Measurements from ENCODE around the gene CERS6. TPM values are rescaled to one million over a fixed set of nuclear protein-coding genes. Genes with fewer than 3 reads are reported as not detected.

The CERS6 gene
- total RNA-seq, 2 donors from 2014 or later: 11.2 to 18.5 TPM

DNA sequence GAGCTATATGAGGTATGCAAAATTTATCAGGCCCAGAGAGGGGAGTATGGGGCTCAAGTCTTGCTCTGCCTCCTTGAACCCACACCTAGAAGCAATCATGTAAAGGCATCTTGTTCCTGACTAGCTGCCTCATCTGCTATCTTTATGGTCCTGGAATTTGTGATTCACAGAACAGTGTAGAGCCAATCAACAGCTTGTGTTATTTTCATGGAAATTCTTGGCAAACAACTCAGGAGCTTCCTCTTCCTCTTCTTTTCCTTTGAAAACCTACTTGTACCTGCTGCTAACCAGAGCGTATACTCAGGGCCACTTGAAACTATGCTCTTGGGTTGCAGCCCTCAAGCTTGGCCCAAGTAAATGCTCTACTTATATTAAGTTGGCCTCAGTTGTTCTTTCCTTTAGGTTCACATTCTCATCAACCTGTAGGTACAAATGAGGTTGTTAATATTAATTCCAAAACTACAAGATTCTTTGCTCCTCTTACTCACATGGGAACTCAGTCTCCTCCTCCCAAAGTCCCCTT, 342.9 kb downstream of the CERS6 start:
- no peak overlapping the region for H3K27ac Mint-ChIP-seq
- H3K36me3 Mint-ChIP-seq (ENCODE audit: insufficient read depth in 2 of 2): no peaks in the 10 kb centered on the region
- ATAC-seq (replicated peaks in 1 of 2) (no peak), DNase-seq (no peak)
- H3K9me3 Mint-ChIP-seq: no peaks in the 10 kb centered on the region
- peaks cover 6% of the 10 kb centered on the region for H3K27me3 Mint-ChIP-seq (ENCODE audit: low read depth)
- no peak overlapping the region for H3K4me3 Mint-ChIP-seq
- H3K4me1 Mint-ChIP-seq (ENCODE audit: low read depth): no peaks in the 10 kb centered on the region

DNA sequence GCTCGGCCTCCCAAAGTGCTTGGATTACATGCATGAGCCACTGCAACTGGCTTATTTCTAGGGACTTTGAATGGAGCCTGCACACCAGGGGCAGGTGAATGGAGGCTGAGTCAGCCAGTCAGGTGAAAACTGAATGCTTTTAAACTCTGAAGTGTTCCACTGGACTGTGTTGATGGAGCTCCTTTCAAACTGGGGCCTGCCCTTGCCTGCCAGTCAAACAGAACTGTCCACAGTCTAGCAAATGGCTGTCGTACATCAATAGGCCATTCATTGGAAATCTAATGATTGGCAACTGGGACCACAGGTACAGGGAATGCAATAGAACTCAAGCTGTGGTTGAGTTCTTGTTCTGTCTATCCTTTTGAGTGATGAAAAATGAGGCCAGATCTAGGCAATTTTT, 345.4 kb downstream of the CERS6 start:
- peaks cover 6% of the 10 kb centered on the region for H3K27me3 Mint-ChIP-seq (ENCODE audit: low read depth)
- no peaks in the 10 kb centered on the region for H3K4me1 Mint-ChIP-seq (ENCODE audit: low read depth)
- H3K9me3 Mint-ChIP-seq: no peaks in the 10 kb centered on the region
- H3K4me3 Mint-ChIP-seq: no peak overlapping the region
- ATAC-seq (replicated peaks in 1 of 2) (no peak), DNase-seq (no peak)
- no peak overlapping the region for H3K27ac Mint-ChIP-seq
- no peaks in the 10 kb centered on the region for H3K36me3 Mint-ChIP-seq (ENCODE audit: insufficient read depth in 2 of 2)

DNA sequence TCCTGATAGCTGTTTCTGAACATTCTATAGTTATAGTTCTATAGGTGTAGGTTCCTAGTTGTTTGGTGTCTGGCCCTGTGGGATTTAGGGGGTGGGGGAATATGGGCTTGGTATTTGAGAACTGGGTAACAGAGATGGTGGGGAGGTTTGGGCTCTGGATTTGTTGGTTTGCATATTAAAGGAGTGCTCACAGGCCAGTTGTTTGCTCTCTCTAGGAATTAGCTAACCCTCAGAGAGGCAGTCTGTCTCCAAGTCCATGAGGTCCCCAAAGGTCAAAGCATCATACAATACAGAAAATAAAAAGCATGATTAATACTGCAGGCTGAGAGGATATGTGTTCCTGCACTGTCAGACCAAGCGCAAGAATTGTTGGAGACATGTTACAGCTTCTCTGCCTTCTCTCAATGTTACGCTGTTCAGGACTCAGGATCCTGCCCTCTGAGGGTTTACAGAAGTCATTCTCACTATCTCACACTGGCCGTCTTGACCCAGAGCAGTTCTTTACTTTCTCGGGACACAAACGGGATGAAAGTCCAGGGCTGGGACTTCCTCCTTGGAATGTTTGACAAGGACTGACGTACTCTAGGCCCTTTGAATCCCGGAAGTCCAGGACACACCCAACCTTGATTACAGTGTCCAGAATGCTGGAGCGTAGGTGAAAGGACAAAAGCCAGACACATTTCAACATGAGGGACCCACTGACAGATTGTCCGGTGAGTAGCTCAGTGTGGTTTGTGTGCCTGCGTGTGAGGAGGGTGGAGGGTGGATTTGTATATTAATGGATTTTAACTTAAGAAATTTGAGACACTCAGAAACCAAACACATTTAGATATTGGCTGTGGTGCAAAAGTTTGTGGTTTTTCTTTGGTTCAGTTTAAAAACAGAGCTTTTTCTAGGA, 346.1 kb downstream of the CERS6 start, which contains the start of gene NOSTRIN:
Gene NOSTRIN, plus strand, starts transcription at position 677 of the 898 bp plus-strand sequence. Its CDS starts 10 bp downstream, at position 687.
- H3K27ac Mint-ChIP-seq: no peak within 1 kb of the TSS

GRCh38 chr2:168802859-168803725, 347.0 kb downstream of the CERS6 start:
- no peaks in the 10 kb centered on the region for H3K4me1 Mint-ChIP-seq (ENCODE audit: low read depth)
- H3K27ac Mint-ChIP-seq: no peak overlapping the region
- DNase-seq (no peak), ATAC-seq (replicated peaks in 1 of 2) (no peak)
- H3K36me3 Mint-ChIP-seq (ENCODE audit: insufficient read depth in 2 of 2): no peaks in the 10 kb centered on the region
- H3K4me3 Mint-ChIP-seq: no peak overlapping the region
- peaks cover 6% of the 10 kb centered on the region for H3K27me3 Mint-ChIP-seq (ENCODE audit: low read depth)
- H3K9me3 Mint-ChIP-seq: no peaks in the 10 kb centered on the region

More for the DNA sequence above, 346.1 kb downstream of the CERS6 start, which contains the start of gene NOSTRIN:
- Mint-ChIP-seq H3K9me3 (no peaks in the 10 kb centered on the region), H3K4me1 (ENCODE audit: low read depth) (no peaks in the 10 kb centered on the region), H3K36me3 (ENCODE audit: insufficient read depth in 2 of 2) (no peaks in the 10 kb centered on the region), H3K27me3 (ENCODE audit: low read depth) (peaks cover 6% of the 10 kb centered on the region), H3K4me3 (no peak within 1 kb of the TSS)
- DNase-seq: no peak
- no peak for ATAC-seq (replicated peaks in 1 of 2)

DNA sequence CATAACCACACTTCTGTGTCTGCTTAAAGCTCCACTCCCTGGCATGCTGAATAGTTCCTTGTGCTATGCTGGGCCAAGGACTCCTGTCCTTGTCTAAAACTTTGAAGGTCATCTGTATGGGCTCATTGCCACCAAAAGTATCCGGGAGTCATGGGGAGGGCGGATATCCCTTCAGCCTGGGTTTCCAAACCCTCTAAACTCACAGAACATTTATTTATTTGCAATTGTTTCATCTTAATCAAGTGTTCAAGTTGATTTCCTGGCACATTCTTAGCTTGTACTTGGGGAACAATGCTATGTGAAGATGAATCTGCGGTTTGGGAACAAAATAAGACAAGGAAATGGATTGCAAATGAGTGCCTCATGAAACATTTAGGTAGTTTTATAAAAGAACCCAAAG, 348.1 kb downstream of the CERS6 start:
- no peak overlapping the region for H3K4me3 Mint-ChIP-seq
- H3K36me3 Mint-ChIP-seq (ENCODE audit: insufficient read depth in 2 of 2): no peaks in the 10 kb centered on the region
- H3K9me3 Mint-ChIP-seq: no peaks in the 10 kb centered on the region
- peaks cover 6% of the 10 kb centered on the region for H3K27me3 Mint-ChIP-seq (ENCODE audit: low read depth)
- no peaks in the 10 kb centered on the region for H3K4me1 Mint-ChIP-seq (ENCODE audit: low read depth)
- no peak overlapping the region for H3K27ac Mint-ChIP-seq
- ATAC-seq (replicated peaks in 1 of 2) (no peak), DNase-seq (no peak)

DNA sequence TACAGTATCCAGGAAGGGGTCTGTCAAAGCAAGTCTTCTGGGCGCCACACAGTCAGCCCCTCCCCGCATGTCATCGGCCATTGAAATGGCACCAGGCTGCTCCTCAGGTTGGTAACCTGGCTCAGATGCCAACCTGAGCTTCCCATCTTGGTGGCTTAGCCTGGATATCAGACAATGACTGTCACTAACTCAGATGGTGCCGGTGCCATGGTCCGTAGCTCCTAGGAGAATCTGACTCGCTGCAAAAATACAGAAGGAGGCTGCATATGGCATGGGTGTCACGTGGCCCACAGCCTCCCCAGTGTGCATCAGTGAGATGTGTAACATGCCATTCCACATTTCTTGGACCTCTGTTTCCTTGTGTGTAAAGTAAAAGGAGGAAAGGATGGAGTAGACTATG, 349.5 kb downstream of the CERS6 start:
- no peaks in the 10 kb centered on the region for H3K36me3 Mint-ChIP-seq (ENCODE audit: insufficient read depth in 2 of 2)
- no peak overlapping the region for H3K27ac Mint-ChIP-seq
- no peak for ATAC-seq (replicated peaks in 1 of 2)
- H3K9me3 Mint-ChIP-seq: no peaks in the 10 kb centered on the region
- no peaks in the 10 kb centered on the region for H3K4me1 Mint-ChIP-seq (ENCODE audit: low read depth)
- no peak for DNase-seq
- H3K4me3 Mint-ChIP-seq: no peak overlapping the region
- peaks cover 6% of the 10 kb centered on the region for H3K27me3 Mint-ChIP-seq (ENCODE audit: low read depth)

- Mint-ChIP-seq H3K9me3 (no peaks in the 10 kb centered on the region), H3K27ac (no peak overlapping the region), H3K36me3 (ENCODE audit: insufficient read depth in 2 of 2) (no peaks in the 10 kb centered on the region), H3K4me3 (no peak overlapping the region), H3K27me3 (ENCODE audit: low read depth) (no peaks in the 10 kb centered on the region), H3K4me1 (ENCODE audit: low read depth) (no peaks in the 10 kb centered on the region)
- ATAC-seq (replicated peaks in 1 of 2) (no peak), DNase-seq (no peak)
Measured at GRCh38 chr2:168809537-168809936, 353.5 kb downstream of the CERS6 start.

GRCh38 chr2:168810235-168810634, 354.2 kb downstream of the CERS6 start:
- ATAC-seq (replicated peaks in 1 of 2): no peak
- no peak for DNase-seq
- no peaks in the 10 kb centered on the region for H3K4me1 Mint-ChIP-seq (ENCODE audit: low read depth)
- H3K4me3 Mint-ChIP-seq: no peak overlapping the region
- no peaks in the 10 kb centered on the region for H3K9me3 Mint-ChIP-seq
- H3K27me3 Mint-ChIP-seq (ENCODE audit: low read depth): no peaks in the 10 kb centered on the region
- no peak overlapping the region for H3K27ac Mint-ChIP-seq
- no peaks in the 10 kb centered on the region for H3K36me3 Mint-ChIP-seq (ENCODE audit: insufficient read depth in 2 of 2)

GRCh38 chr2:168811696-168812095, 355.6 kb downstream of the CERS6 start:
- Mint-ChIP-seq H3K27ac (no peak overlapping the region), H3K4me3 (no peak overlapping the region), H3K36me3 (ENCODE audit: insufficient read depth in 2 of 2) (no peaks in the 10 kb centered on the region), H3K27me3 (ENCODE audit: low read depth) (no peaks in the 10 kb centered on the region), H3K4me1 (ENCODE audit: low read depth) (no peaks in the 10 kb centered on the region), H3K9me3 (no peaks in the 10 kb centered on the region)
- ATAC-seq (replicated peaks in 1 of 2) (no peak), DNase-seq (no peak)

GRCh38 chr2:168814046-168814445, 358.0 kb downstream of the CERS6 start:
- ATAC-seq (replicated peaks in 1 of 2): no peak
- Mint-ChIP-seq H3K9me3 (no peaks in the 10 kb centered on the region), H3K36me3 (ENCODE audit: insufficient read depth in 2 of 2) (no peaks in the 10 kb centered on the region), H3K27ac (no peak overlapping the region), H3K27me3 (ENCODE audit: low read depth) (no peaks in the 10 kb centered on the region), H3K4me1 (ENCODE audit: low read depth) (no peaks in the 10 kb centered on the region), H3K4me3 (no peak overlapping the region)
- DNase-seq: no peak

- Mint-ChIP-seq H3K27ac (no peak overlapping the region), H3K4me1 (ENCODE audit: low read depth) (no peaks in the 10 kb centered on the region), H3K27me3 (ENCODE audit: low read depth) (no peaks in the 10 kb centered on the region), H3K36me3 (ENCODE audit: insufficient read depth in 2 of 2) (no peaks in the 10 kb centered on the region), H3K4me3 (no peak overlapping the region), H3K9me3 (no peaks in the 10 kb centered on the region)
- no peak for ATAC-seq (replicated peaks in 1 of 2)
- no peak for DNase-seq
Measured at GRCh38 chr2:168814939-168815907, 359.2 kb downstream of the CERS6 start.

DNA sequence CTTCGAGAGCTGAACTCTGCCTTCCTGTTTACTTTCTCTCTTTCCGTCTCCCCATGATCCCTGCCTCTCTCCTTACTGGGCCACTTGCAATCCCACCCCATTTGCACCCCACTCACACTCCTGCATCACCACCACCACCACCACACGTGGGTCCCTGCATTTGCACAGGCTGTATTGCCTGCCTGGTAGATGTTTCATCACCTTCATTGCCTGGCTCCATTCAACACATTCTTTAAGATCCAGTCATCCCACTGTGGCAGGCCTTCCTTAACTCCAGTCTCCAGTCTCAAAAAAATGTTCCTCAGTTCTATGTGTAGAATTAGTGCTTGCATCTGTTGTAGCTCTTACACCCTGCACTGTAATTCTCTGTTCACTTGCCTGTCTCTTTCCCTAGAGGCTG, 360.3 kb downstream of the CERS6 start:
- no peaks in the 10 kb centered on the region for H3K36me3 Mint-ChIP-seq (ENCODE audit: insufficient read depth in 2 of 2)
- ATAC-seq (replicated peaks in 1 of 2) (no peak), DNase-seq (no peak)
- H3K4me1 Mint-ChIP-seq (ENCODE audit: low read depth): no peaks in the 10 kb centered on the region
- H3K4me3 Mint-ChIP-seq: no peak overlapping the region
- H3K27ac Mint-ChIP-seq: no peak overlapping the region
- no peaks in the 10 kb centered on the region for H3K9me3 Mint-ChIP-seq
- no peaks in the 10 kb centered on the region for H3K27me3 Mint-ChIP-seq (ENCODE audit: low read depth)
